GM23248 (cell line): ENCODE data around the gene POLR2F.

ENCODE experiments used
- EZH2 ChIP-seq: fragments of 200-600 bp; sonication (generic); IDR thresholded peaks from 2 replicates; pipeline ENCODE4 v1.6.1; 2018; ENCODE audit warnings: antibody characterized with exemption, mild to moderate bottlenecking; ENCODE audit not compliant: insufficient read depth, poor library complexity, severe bottlenecking
- EZH2phosphoT487 ChIP-seq: fragments of 200-600 bp; sonication (generic); IDR thresholded peaks from 2 replicates; pipeline ENCODE4 v1.6.1; 2018; ENCODE audit warnings: antibody characterized with exemption, moderate library complexity, mild to moderate bottlenecking, low read depth; ENCODE audit not compliant: insufficient read depth

GRCh38 chr22:38017939-38018885 is 64.7 kb downstream of the POLR2F start:
- no peak for TF ChIP-seq EZH2phosphoT487
- TF ChIP-seq EZH2, result no peak
